Muscle of arm (tissue), 12 donors: ENCODE results near the gene SCAPER. TPM values are rescaled to one million over a fixed set of nuclear protein-coding genes. Genes with fewer than 3 reads are reported as not detected.

ENCODE experiments used
- DNase-seq: peaks from one replicate; pipeline ENCODE4 v3.0.0-alpha.2; 2013
- polyA plus RNA-seq, 12 donors: library from polyadenylated mRNA; unstranded; fragments of 120-200 nt; gene quantifications; one replicate each; pipeline ENCODE4 v1.2.1, GENCODE V29; 2013; ENCODE audit not compliant: insufficient read length in 12 of 12

The SCAPER gene
- polyA plus RNA-seq, 12 donors = 32.0 to 103 (median 84.6) TPM; not detected in 1

GRCh38 chr15:76669521-76670207 lies 235.5 kb downstream of the SCAPER start:
- DNase-seq = no peak

GRCh38 chr15:76668900-76669299 lies 236.2 kb downstream of the SCAPER start:
- DNase-seq = no peak

- DNase-seq = no peak
Observed at GRCh38 chr15:76667943-76668715, 237.0 kb downstream of the SCAPER start.

GRCh38 chr15:76664895-76665294 lies 240.2 kb downstream of the SCAPER start:
- no peak for DNase-seq

- DNase-seq = no peak
Observed at GRCh38 chr15:76664411-76664810, 240.7 kb downstream of the SCAPER start.

GRCh38 chr15:76663529-76663928 lies 241.6 kb downstream of the SCAPER start:
- no peak for DNase-seq

GRCh38 chr15:76648732-76649444 lies 256.3 kb downstream of the SCAPER start:
- no peak for DNase-seq

- no peak for DNase-seq
Observed at GRCh38 chr15:76647612-76648011, 257.5 kb downstream of the SCAPER start.

- no peak for DNase-seq
Observed at GRCh38 chr15:76644646-76645045, 260.5 kb downstream of the SCAPER start.

GRCh38 chr15:76642671-76643070 lies 262.5 kb downstream of the SCAPER start:
- no peak for DNase-seq

GRCh38 chr15:76637166-76637565 lies 268.0 kb downstream of the SCAPER start:
- DNase-seq = no peak

- DNase-seq = no peak
Observed at GRCh38 chr15:76636059-76636458, 269.1 kb downstream of the SCAPER start.

GRCh38 chr15:76626611-76627010 lies 278.5 kb downstream of the SCAPER start:
- DNase-seq = no peak

GRCh38 chr15:76625267-76625666 lies 279.9 kb downstream of the SCAPER start:
- DNase-seq = no peak

- no peak for DNase-seq
Observed at GRCh38 chr15:76614725-76615124, 290.4 kb downstream of the SCAPER start.

GRCh38 chr15:76588811-76589747 lies 316.1 kb downstream of the SCAPER start:
- DNase-seq = no peak

GRCh38 chr15:76585576-76585897 lies 319.6 kb downstream of the SCAPER start:
- no peak for DNase-seq

GRCh38 chr15:76584868-76585575 lies 320.1 kb downstream of the SCAPER start:
- no peak for DNase-seq

- DNase-seq = no peak
Observed at GRCh38 chr15:76582550-76582949, 322.6 kb downstream of the SCAPER start.

GRCh38 chr15:76577879-76578512 lies 327.1 kb downstream of the SCAPER start:
- DNase-seq = no peak
